Lung microvascular endothelial cell (primary cell): ENCODE results near the gene LGALS7. TPM values are rescaled to one million over a fixed set of nuclear protein-coding genes. Genes with fewer than 3 reads are reported as not detected.
"Not testable (repeated sequence)": the region's sequence is repeated elsewhere in the genome, so short reads cannot be mapped to it uniquely, and the experiment has no call there.

Source experiments
- DNase-seq, 2 donors: peaks; one replicate each; pipeline versions ENCODE4 v3.0.0 to v3.0.0-alpha.2; 2010; ENCODE audit warnings: low read depth in 2 of 2
- total RNA-seq: library from RNA; depleted of rRNA; stranded (reverse); fragments of >200 nt; gene quantifications from 2 replicates; pipeline ENCODE4 v1.2.1, GENCODE V29; 2014

The LGALS7 gene
- total RNA-seq, 1 donor from 2014 or later, result not detected

- DNase-seq, result no peak
Observed at GRCh38 chr19:38774181-38774950, 1.0 kb upstream of the LGALS7 start.

GRCh38 chr19:38771569-38771968, 1.7 kb downstream of the LGALS7 start:
- DNase-seq, result not testable (repeated sequence)

- DNase-seq, result not testable (repeated sequence)
Observed at GRCh38 chr19:38770949-38771275, 2.4 kb downstream of the LGALS7 start.

- DNase-seq, result not testable (repeated sequence)
Observed at GRCh38 chr19:38770228-38770948, 2.9 kb downstream of the LGALS7 start.

GRCh38 chr19:38769635-38770211, 3.6 kb downstream of the LGALS7 start:
- DNase-seq, result peak; percentile 82 to 89

- DNase-seq, result no peak
Observed at GRCh38 chr19:38766276-38767047, 6.9 kb downstream of the LGALS7 start.

- DNase-seq, result no peak
Observed at GRCh38 chr19:38765214-38765613, 8.1 kb downstream of the LGALS7 start.

GRCh38 chr19:38763795-38764220, 9.5 kb downstream of the LGALS7 start:
- DNase-seq, result no peak

- DNase-seq, result not testable (repeated sequence)
Observed at GRCh38 chr19:38761884-38762389, 11.4 kb downstream of the LGALS7 start.

GRCh38 chr19:38760805-38761517, 12.4 kb downstream of the LGALS7 start:
- DNase-seq, result not testable (repeated sequence)

- no peak for DNase-seq
Observed at GRCh38 chr19:38759590-38760003, 13.7 kb downstream of the LGALS7 start.

GRCh38 chr19:38754196-38754595, 19.1 kb downstream of the LGALS7 start:
- DNase-seq, result not testable (repeated sequence)

GRCh38 chr19:38753783-38754182, 19.5 kb downstream of the LGALS7 start:
- DNase-seq, result not testable (repeated sequence)

- DNase-seq, result no peak
Observed at GRCh38 chr19:38745316-38745715, 28.0 kb downstream of the LGALS7 start.

- DNase-seq, result no peak
Observed at GRCh38 chr19:38744874-38745273, 28.4 kb downstream of the LGALS7 start.

GRCh38 chr19:38744298-38744681, 29.0 kb downstream of the LGALS7 start, which contains the start of gene CAPN12:
Gene CAPN12, minus strand, starts transcription at chr19:38744474. Its CDS starts 309 bp downstream, at chr19:38744165.
- no peak for DNase-seq

- DNase-seq, result peak in 1 of 2 donors; percentile 20
Observed at GRCh38 chr19:38743394-38744297, 29.7 kb downstream of the LGALS7 start.

GRCh38 chr19:38742906-38743305, 30.4 kb downstream of the LGALS7 start:
- DNase-seq, result no peak

GRCh38 chr19:38742296-38742695, 31.0 kb downstream of the LGALS7 start:
- DNase-seq, result no peak

- DNase-seq, result no peak
Observed at GRCh38 chr19:38741670-38742069, 31.6 kb downstream of the LGALS7 start.
